Activated CD8-positive, alpha-beta memory T cell treated with anti-CD3 and anti-CD28 coated beads, Interleukin-2, amount 10 ng/mL, durations not matched to agents 7 days and 5 days (primary cell): ENCODE results near the gene CD5L. TPM values are rescaled to one million over a fixed set of nuclear protein-coding genes. Genes with fewer than 3 reads are reported as not detected.

Source experiments
- ATAC-seq: fragments of 150-1000 bp; cut with Tn5 transposase; one replicate; pipeline ENCODE4 v1.10.0; 2021; ENCODE audit warnings: moderate library complexity
- CTCF ChIA-PET: fragments of 350-600 bp; sonication (Branson Sonifier 250); formaldehyde crosslinking; loops from one replicate; lab custom pipeline; 2021; ENCODE audit warnings: antibody characterized with exemption; lab: Charles Lee
- DNase-seq: peaks from one replicate; pipeline ENCODE4 v3.0.0-alpha.2; 2020
- H3K27ac Mint-ChIP-seq: one replicate; pipeline ENCODE4 v1.8.0; 2021; ENCODE audit warnings: mild to moderate bottlenecking, mixed read lengths
- H3K27me3 Mint-ChIP-seq: one replicate; pipeline ENCODE4 v1.8.0; 2021; ENCODE audit warnings: mixed read lengths
- H3K36me3 Mint-ChIP-seq: one replicate; pipeline ENCODE4 v1.8.0; 2021; ENCODE audit warnings: mild to moderate bottlenecking, mixed read lengths
- H3K4me1 Mint-ChIP-seq: one replicate; pipeline ENCODE4 v1.8.0; 2021; ENCODE audit warnings: mixed read lengths
- H3K4me3 Mint-ChIP-seq: one replicate; pipeline ENCODE4 v1.8.0; 2021; ENCODE audit warnings: mild to moderate bottlenecking, moderate library complexity, mixed read lengths
- H3K9me3 Mint-ChIP-seq: one replicate; pipeline ENCODE4 v1.8.0; 2022; ENCODE audit warnings: low read depth, mixed read lengths
- total RNA-seq, 2 experiments: library from RNA; stranded (reverse); gene quantifications; one replicate each; pipeline ENCODE4 v1.2.3, GENCODE V29; 2021

The CD5L gene
- total RNA-seq, 2 experiments from 2014 or later = not detected

GRCh38 chr1:157834430-157834829, 7.2 kb downstream of the CD5L start:
- H3K4me3 Mint-ChIP-seq = no peak overlapping the region
- no peaks in the 10 kb centered on the region for H3K4me1 Mint-ChIP-seq
- no peaks in the 10 kb centered on the region for H3K9me3 Mint-ChIP-seq
- CTCF ChIA-PET = no interaction called here
- no peak overlapping the region for H3K27ac Mint-ChIP-seq
- ATAC-seq (no peak), DNase-seq (no peak)
- H3K36me3 Mint-ChIP-seq = no peaks in the 10 kb centered on the region
- peaks cover 6% of the 10 kb centered on the region for H3K27me3 Mint-ChIP-seq

GRCh38 chr1:157833145-157833544, 8.5 kb downstream of the CD5L start:
- ATAC-seq (no peak), DNase-seq (no peak)
- H3K27me3 Mint-ChIP-seq = peaks cover 6% of the 10 kb centered on the region
- CTCF ChIA-PET = no interaction called here
- H3K4me1 Mint-ChIP-seq = no peaks in the 10 kb centered on the region
- H3K27ac Mint-ChIP-seq = no peak overlapping the region
- no peaks in the 10 kb centered on the region for H3K9me3 Mint-ChIP-seq
- no peaks in the 10 kb centered on the region for H3K36me3 Mint-ChIP-seq
- no peak overlapping the region for H3K4me3 Mint-ChIP-seq

GRCh38 chr1:157831968-157832626, 9.5 kb downstream of the CD5L start:
- no peak overlapping the region for H3K27ac Mint-ChIP-seq
- ATAC-seq (no peak), DNase-seq (no peak)
- no peaks in the 10 kb centered on the region for H3K36me3 Mint-ChIP-seq
- no peaks in the 10 kb centered on the region for H3K4me1 Mint-ChIP-seq
- H3K9me3 Mint-ChIP-seq = no peaks in the 10 kb centered on the region
- H3K4me3 Mint-ChIP-seq = no peak overlapping the region
- H3K27me3 Mint-ChIP-seq = peaks cover 6% of the 10 kb centered on the region
- CTCF ChIA-PET = no interaction called here

GRCh38 chr1:157830887-157831286, 10.7 kb downstream of the CD5L start:
- Mint-ChIP-seq H3K27me3 (peaks cover 2% of the 10 kb centered on the region), H3K4me3 (no peak overlapping the region), H3K27ac (no peak overlapping the region), H3K9me3 (no peaks in the 10 kb centered on the region), H3K36me3 (no peaks in the 10 kb centered on the region), H3K4me1 (no peaks in the 10 kb centered on the region)
- no peak for DNase-seq
- no peak for ATAC-seq
- CTCF ChIA-PET = no interaction called here

GRCh38 chr1:157829711-157830110, 11.9 kb downstream of the CD5L start:
- Mint-ChIP-seq H3K27me3 (peaks cover 2% of the 10 kb centered on the region), H3K4me1 (no peaks in the 10 kb centered on the region), H3K4me3 (no peak overlapping the region), H3K9me3 (no peaks in the 10 kb centered on the region), H3K27ac (no peak overlapping the region), H3K36me3 (no peaks in the 10 kb centered on the region)
- DNase-seq (no peak), ATAC-seq (no peak)
- CTCF ChIA-PET = no interaction called here

- no peaks in the 10 kb centered on the region for H3K36me3 Mint-ChIP-seq
- ATAC-seq = no peak
- H3K27ac Mint-ChIP-seq = no peak overlapping the region
- H3K4me3 Mint-ChIP-seq = no peak overlapping the region
- H3K27me3 Mint-ChIP-seq = peaks cover 4% of the 10 kb centered on the region
- no peaks in the 10 kb centered on the region for H3K9me3 Mint-ChIP-seq
- CTCF ChIA-PET = no interaction called here
- H3K4me1 Mint-ChIP-seq = no peaks in the 10 kb centered on the region
- no peak for DNase-seq
These were observed 12.4 kb downstream of the CD5L start for GRCh38 chr1:157829210-157829609.

GRCh38 chr1:157820299-157820698, 21.3 kb downstream of the CD5L start:
- CTCF ChIA-PET = no interaction called here
- no peaks in the 10 kb centered on the region for H3K4me1 Mint-ChIP-seq
- no peak overlapping the region for H3K27ac Mint-ChIP-seq
- no peaks in the 10 kb centered on the region for H3K9me3 Mint-ChIP-seq
- no peak for DNase-seq
- H3K36me3 Mint-ChIP-seq = no peaks in the 10 kb centered on the region
- ATAC-seq = no peak
- H3K4me3 Mint-ChIP-seq = no peak overlapping the region
- H3K27me3 Mint-ChIP-seq = peaks cover 4% of the 10 kb centered on the region

GRCh38 chr1:157819896-157820295, 21.7 kb downstream of the CD5L start, which contains the start of gene FCRL1:
Gene FCRL1, minus strand, starts transcription at chr1:157820120. Its CDS starts 83 bp downstream, at chr1:157820037.
- CTCF ChIA-PET = no interaction called here
- ATAC-seq = no peak
- H3K9me3 Mint-ChIP-seq = no peaks in the 10 kb centered on the region

GRCh38 chr1:157819215-157819614, 22.4 kb downstream of the CD5L start:
- peaks cover 3% of the 10 kb centered on the region for H3K27me3 Mint-ChIP-seq
- CTCF ChIA-PET = no interaction called here
- H3K9me3 Mint-ChIP-seq = no peaks in the 10 kb centered on the region
- H3K4me3 Mint-ChIP-seq = no peak overlapping the region
- no peak for DNase-seq
- no peaks in the 10 kb centered on the region for H3K4me1 Mint-ChIP-seq
- ATAC-seq = no peak
- H3K27ac Mint-ChIP-seq = no peak overlapping the region
- no peaks in the 10 kb centered on the region for H3K36me3 Mint-ChIP-seq

More at GRCh38 chr1:157819896-157820295, 21.7 kb downstream of the CD5L start, which contains the start of gene FCRL1:
- no peak for DNase-seq
- H3K27ac Mint-ChIP-seq = no peak within 1 kb of the TSS
- no peak within 1 kb of the TSS for H3K4me3 Mint-ChIP-seq
- H3K36me3 Mint-ChIP-seq = no peaks in the 10 kb centered on the region
- H3K4me1 Mint-ChIP-seq = no peaks in the 10 kb centered on the region
- H3K27me3 Mint-ChIP-seq = peaks cover 4% of the 10 kb centered on the region

GRCh38 chr1:157813269-157813668, 28.3 kb downstream of the CD5L start:
- no peak overlapping the region for H3K27ac Mint-ChIP-seq
- CTCF ChIA-PET = no interaction called here

GRCh38 chr1:157806431-157807149, 35.0 kb downstream of the CD5L start:
- Mint-ChIP-seq H3K27ac (no peak overlapping the region), H3K9me3 (no peaks in the 10 kb centered on the region), H3K4me1 (no peaks in the 10 kb centered on the region), H3K4me3 (no peak overlapping the region), H3K36me3 (peaks cover 1% of the 10 kb centered on the region), H3K27me3 (peaks cover 7% of the 10 kb centered on the region)
- DNase-seq (no peak), ATAC-seq (no peak)
- CTCF ChIA-PET = no interaction called here

More at GRCh38 chr1:157813269-157813668, 28.3 kb downstream of the CD5L start:
- H3K4me1 Mint-ChIP-seq = no peaks in the 10 kb centered on the region
- ATAC-seq (no peak), DNase-seq (no peak)
- H3K4me3 Mint-ChIP-seq = no peak overlapping the region
- H3K27me3 Mint-ChIP-seq = peaks cover 9% of the 10 kb centered on the region
- peaks cover 5% of the 10 kb centered on the region for H3K9me3 Mint-ChIP-seq
- H3K36me3 Mint-ChIP-seq = peaks cover 3% of the 10 kb centered on the region

GRCh38 chr1:157803851-157804250, 37.8 kb downstream of the CD5L start:
- Mint-ChIP-seq H3K36me3 (no peaks in the 10 kb centered on the region), H3K27me3 (peaks cover 5% of the 10 kb centered on the region), H3K9me3 (no peaks in the 10 kb centered on the region), H3K4me1 (no peaks in the 10 kb centered on the region), H3K4me3 (no peak overlapping the region), H3K27ac (no peak overlapping the region)
- no peak for ATAC-seq
- CTCF ChIA-PET = no interaction called here
- DNase-seq = no peak

- CTCF ChIA-PET = no interaction called here
- Mint-ChIP-seq H3K9me3 (no peaks in the 10 kb centered on the region), H3K4me1 (no peaks in the 10 kb centered on the region), H3K4me3 (no peak overlapping the region), H3K36me3 (no peaks in the 10 kb centered on the region), H3K27ac (no peak overlapping the region), H3K27me3 (no peaks in the 10 kb centered on the region)
- DNase-seq (no peak), ATAC-seq (no peak)
These were observed 41.6 kb downstream of the CD5L start for GRCh38 chr1:157799996-157800395.

- CTCF ChIA-PET = no interaction called here
- Mint-ChIP-seq H3K9me3 (peaks cover 2% of the 10 kb centered on the region), H3K27ac (no peak overlapping the region), H3K27me3 (no peaks in the 10 kb centered on the region), H3K4me3 (no peak overlapping the region), H3K4me1 (no peaks in the 10 kb centered on the region), H3K36me3 (no peaks in the 10 kb centered on the region)
- ATAC-seq (no peak), DNase-seq (no peak)
These were observed 43.4 kb downstream of the CD5L start for GRCh38 chr1:157798211-157798610.
